Measurements from ENCODE around the gene KIF13A.
"Not testable (repeated sequence)": the region's sequence is repeated elsewhere in the genome, so short reads cannot be mapped to it uniquely, and the experiment has no call there.

Gene KIF13A

DNA sequence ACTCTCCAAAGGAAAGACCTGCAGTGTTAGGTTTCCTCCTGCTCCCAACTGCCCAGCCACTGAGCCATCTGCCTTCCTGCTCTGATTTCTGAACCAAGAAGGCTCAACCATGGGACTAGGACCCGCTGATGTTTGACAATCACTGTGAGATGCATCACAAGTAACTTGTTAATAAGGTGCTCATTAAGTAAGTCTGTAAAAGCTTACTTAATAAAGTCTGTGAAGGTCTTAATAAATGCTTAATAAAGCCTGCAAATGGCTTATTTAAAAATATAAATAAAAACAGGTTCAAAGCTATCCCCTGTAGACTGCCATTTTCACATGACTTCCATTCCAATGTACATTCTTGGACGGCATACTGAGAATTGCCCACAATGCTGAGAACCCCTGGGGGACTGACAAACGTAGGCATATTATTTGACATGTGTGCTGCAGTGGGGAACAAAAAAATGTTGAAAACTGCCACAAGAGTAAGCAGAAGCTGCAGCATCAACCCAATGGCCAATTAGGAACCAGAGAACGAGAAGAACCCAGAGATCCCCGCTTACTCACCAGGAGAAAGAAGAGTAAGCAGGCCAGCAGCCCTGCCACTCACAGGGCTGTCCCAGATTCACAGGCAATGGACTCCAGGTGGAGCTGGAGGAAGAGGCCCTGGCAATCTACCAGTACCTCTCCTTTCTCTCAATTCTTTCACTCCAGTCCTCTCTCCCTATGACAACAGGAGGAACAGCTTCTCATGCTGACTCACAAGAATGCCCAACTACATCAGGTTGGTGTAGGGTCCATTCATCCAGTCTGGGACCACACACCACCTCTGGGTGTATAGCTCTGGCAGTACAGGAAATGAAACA lies 19.5 kb downstream of the KIF13A start:
- DNase-seq, result no peak

GRCh38 chr6:17966451-17966850 lies 21.0 kb downstream of the KIF13A start:
- DNase-seq, result no peak

DNA sequence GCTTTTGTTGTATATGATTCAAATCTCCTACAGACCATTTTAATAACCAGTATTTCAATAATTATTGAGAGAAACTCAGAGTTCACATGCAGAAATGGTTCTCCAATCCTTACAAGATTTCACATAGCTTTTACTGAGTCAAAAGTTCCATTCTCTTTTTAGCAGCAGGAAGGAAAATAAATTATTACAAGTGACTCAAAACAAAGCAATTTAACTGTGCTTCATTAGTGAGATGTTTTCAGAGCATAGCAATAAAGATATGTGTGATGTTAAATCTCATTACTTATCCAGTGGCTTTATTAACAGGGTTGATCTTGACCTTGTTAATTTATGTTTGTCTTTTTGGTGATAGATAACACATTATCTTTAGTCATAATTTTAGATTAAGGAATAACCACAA lies 22.0 kb downstream of the KIF13A start:
- no peak for DNase-seq

GRCh38 chr6:17964633-17965032 lies 22.8 kb downstream of the KIF13A start:
- DNase-seq, result no peak

GRCh38 chr6:17962436-17963031 lies 24.9 kb downstream of the KIF13A start:
- peak; percentile 99 for DNase-seq

- no peak for DNase-seq
These were observed 28.1 kb downstream of the KIF13A start for GRCh38 chr6:17959302-17959701.

DNA sequence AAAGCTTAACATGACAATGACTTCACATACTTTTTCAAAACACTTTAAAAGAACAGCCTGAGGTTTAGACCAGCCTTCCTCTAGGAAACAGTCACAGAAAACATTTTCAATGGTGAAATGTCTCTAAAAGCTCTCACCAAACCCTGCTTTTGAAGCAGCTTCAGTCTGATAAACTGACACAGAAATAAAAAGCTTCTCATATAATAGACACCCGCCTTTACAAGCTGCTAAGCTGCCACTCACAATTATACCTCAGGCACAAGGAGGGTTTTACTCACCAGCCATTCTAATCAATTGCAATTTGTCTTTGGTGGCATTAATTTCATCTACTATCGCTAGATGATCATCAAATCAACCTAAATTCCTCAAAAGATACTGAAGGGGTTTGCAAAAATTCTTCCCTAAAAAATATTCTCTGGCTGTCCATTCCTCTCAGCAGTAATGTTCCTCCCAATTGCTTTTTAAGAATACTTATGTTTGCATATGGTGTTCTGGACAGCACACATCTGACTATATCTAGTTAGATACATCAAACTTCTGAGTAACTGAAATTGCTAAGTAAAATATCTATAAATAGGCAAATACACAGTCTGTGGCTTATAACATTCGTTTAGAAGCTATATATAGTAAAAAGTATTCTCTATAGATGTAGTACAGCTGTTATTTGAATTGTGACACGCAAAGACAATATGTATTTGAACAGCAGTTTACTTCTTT lies 29.4 kb downstream of the KIF13A start:
- DNase-seq, result no peak

- DNase-seq, result peak; percentile 41
These were observed 29.9 kb downstream of the KIF13A start for GRCh38 chr6:17957498-17957897.

- no peak for DNase-seq
These were observed 30.3 kb downstream of the KIF13A start for GRCh38 chr6:17957086-17957485.

GRCh38 chr6:17950095-17950494 lies 37.3 kb downstream of the KIF13A start:
- DNase-seq, result no peak

- no peak for DNase-seq
These were observed 38.3 kb downstream of the KIF13A start for GRCh38 chr6:17949168-17949567.

DNA sequence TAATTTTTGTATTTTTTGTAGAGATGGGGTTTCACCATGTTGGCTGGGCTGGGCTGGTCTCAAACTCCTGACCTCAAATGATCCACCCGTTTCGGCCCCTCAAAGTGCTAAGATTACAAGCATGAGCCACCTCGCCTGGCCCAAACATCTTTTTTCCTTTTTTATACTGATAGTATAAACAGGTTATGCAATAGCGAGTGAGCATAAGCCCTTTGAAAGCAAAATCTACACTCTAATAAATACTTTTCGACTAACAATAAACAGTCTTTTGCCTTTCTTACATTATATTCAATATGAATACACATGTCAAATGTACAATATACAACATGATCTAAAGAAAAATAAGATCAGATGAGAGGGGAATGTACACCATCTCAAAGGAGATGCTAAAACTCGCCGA lies 38.7 kb downstream of the KIF13A start:
- no peak for DNase-seq

DNA sequence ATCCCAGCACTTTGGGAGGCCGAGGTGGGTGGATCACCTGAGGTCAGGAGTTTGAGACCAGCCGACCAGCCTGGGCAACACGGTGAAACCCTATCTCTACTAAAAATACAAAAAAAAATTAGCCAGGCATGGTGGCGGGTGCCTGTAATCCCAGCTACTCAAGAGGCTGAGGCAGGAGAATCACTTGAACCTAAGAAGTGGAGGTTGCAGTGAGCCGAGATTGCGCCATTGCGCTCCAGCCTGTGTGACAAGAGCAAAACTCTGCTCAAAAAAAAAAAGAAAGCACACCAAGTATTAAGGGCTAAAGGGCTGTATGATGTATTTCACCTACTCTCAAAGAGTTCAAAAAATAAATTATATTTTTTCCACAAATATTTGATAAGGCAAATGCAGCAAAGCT lies 39.9 kb downstream of the KIF13A start:
- DNase-seq, result not testable (repeated sequence)

DNA sequence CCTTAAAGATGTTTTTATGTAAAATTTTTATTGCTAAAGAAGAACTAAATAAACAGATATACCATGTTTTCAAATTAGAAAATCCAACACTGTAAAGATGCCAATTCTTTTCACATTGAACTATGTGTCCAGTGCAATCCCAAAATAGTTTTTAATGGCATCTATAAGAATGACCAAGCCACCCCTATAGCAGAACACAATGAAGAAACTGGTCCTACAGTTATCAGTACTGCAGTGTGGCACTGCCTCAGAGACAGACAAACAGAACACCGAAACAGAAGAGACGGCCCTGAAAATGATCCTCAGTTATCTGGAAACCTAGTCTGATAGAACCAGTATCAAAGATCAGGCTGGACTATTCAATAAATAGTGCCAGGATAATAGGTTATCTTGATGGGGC lies 41.9 kb downstream of the KIF13A start:
- no peak for DNase-seq

GRCh38 chr6:17945111-17945510 lies 42.3 kb downstream of the KIF13A start:
- no peak for DNase-seq

- DNase-seq, result no peak
These were observed 46.1 kb downstream of the KIF13A start for GRCh38 chr6:17941318-17941717.

DNA sequence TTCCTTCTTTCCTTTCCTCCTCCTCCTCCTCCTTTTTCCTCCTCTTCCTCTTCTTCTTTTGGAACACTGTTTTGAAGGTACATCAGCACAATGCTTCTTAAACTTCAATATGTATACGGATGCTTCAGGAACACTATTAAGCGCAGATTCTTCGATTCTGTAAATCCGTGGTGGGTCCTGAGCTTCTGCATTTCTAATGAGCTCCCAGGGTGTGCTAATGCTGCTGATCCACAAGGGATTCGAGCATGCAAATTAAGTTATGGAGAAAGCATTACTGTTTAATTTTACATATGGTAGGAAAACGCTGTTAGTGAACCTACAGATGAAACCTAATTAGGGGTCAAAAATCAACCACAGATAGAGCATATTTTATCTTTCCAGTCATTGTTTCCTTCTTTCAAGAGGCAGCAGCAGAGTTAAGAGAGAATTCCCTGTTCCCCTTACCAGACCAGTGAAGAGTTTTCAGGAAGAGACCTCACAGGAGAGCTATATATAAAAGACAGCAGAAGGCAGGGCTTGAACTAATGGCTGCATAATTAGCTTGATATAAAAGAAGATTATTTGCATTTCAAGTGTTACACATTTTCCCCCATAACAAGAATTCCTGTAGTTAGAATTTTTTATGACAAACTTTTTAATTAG lies 47.2 kb downstream of the KIF13A start:
- DNase-seq, result no peak

GRCh38 chr6:17938901-17939300 lies 48.5 kb downstream of the KIF13A start:
- DNase-seq, result no peak

DNA sequence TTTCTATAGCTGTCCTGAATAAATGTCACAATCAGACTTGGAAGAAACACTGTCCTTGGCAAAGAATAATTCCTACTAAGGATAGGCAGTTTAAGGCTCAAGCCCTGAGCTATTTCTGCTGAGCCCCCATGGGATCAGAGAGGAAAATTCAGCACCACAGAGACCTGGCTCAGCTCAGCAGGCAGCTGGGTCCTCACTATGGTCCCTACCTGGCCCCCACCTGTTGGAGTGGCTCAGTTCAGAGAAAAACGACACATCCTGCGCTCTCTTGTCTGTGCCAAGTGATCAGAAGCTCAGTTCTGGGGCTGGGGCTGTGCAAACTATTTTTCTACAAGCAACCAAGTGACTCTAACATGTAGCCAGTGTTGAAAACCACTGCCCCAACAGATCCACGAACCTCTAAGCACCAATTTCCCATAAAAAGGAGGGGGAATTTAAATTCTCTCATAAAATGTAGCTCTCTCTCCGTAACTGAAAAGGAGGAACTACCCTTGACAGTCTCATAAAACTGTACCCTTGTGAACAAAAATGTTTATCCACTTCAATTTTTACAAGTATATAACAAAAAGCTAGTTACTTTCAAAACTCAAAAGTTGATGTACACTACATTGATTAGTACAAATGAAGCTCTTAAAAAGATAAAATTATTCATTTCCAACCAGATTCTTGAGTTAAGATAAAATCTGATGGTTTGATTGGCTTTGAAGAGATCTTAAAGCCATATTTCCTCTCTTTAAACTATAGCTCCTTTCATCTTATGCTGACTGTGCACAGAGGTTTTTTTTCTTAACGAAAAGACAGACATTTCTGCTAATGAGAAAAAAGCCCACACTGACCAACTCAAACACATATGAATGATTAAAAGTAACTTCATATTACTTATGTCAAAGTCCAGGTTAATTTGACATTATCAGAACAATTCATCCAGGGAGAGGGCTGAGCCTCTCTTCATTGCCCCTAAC lies 52.0 kb downstream of the KIF13A start:
- DNase-seq, result peak; percentile 59

GRCh38 chr6:17933716-17934115 lies 53.7 kb downstream of the KIF13A start:
- no peak for DNase-seq

DNA sequence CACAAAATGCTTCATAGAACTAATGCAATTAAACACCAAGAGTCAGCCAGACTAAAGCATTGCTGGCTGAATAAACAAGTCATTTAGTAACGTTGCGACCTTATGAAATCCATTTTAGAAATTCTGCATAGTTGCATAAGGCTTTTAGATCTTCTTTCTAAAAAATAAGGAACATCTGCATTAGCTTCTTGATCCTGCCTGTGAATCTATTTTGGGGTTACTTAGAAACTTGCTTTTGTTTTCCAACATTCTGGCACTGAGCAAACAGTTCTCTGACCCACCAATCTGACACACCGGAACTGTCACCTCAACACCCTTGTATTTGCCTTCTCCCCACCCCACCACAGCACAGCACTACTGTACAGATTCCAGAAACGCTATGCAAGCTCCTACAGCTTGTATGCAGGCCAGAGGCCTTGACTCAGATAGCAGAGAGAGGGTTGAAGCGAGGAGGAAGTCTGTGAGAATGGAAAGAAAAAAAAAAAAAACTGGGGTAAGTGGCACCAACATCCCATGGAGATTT lies 55.0 kb downstream of the KIF13A start:
- DNase-seq, result peak; percentile 27

DNA sequence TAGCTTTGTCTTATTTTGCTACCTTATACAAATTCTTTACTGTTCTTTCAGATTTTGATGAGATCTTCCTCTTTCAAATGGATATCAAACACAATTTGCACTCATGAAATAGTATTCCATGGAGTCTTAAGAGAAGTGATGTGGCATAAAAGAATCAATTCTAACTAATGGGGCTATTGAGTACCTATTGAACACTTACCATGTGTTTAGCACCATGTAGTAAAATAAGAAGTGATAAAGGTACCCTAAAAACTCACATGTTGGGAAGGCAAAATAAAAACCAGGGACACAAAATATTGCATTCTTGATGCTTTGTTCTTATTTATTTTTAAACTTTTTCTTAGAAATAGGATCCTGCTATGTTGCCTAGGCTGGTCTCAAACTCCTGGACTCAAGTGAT lies 56.2 kb downstream of the KIF13A start:
- DNase-seq, result no peak

Measured in OCI-M1 (cell line).